A549 (cell line): ENCODE measurements around the gene CYP2U1. TPM values are rescaled to one million over a fixed set of nuclear protein-coding genes. Genes with fewer than 3 reads are reported as not detected.

Experiments
- ATAC-seq, 2 experiments: fragments of 200-7000 bp in 1 of 2; fragments of >200 bp in 1 of 2; cut with Nextera tagmentation in 1 of 2; cut with Tn5 transposase in 1 of 2; 3 replicates each; pipeline versions ENCODE4 v1.8.0 to v1.9.1; 2018 to 2020; ENCODE audit warnings: mild to moderate bottlenecking in 1 of 2, moderate library complexity in 1 of 2
- CTCF ChIA-PET: fragments of 300-600 bp; sonication (Branson Sonifier 250); formaldehyde crosslinking; extraction: SDS; loops from one replicate; lab custom pipeline; 2021; ENCODE audit warnings: antibody characterized with exemption, inconsistent platforms; lab: Yijun Ruan, JAX
- POLR2A ChIA-PET: fragments of 350-600 bp; formaldehyde crosslinking; extraction: SDS; loops from one replicate; lab custom pipeline; 2021; ENCODE audit warnings: antibody characterized with exemption, inconsistent platforms; lab: Yijun Ruan, JAX
- DNase-seq, 2 experiments: peaks; one replicate each; pipeline versions ENCODE4 v3.0.0 to v3.0.0-alpha.2; 2011 to 2016; ENCODE audit warnings: low read depth in 1 of 2, low spot score in 1 of 2
- FAIRE-seq: peaks from 2 replicates; lab custom pipeline; 2011; peaks lifted over from hg19 to GRCh38; lab: Jason Lieb, UNC
- H3K27ac ChIP-seq, 2 experiments: fragments of >200 bp; sonication (Bioruptor Twin); formaldehyde crosslinking; 3 replicates each; pipeline ENCODE4 v1.5.1; 2016 to 2017
- H3K4me1 ChIP-seq: fragments of >200 bp; sonication (Bioruptor Twin); formaldehyde crosslinking; 3 replicates; pipeline ENCODE4 v1.6.1; 2016
- H3K4me2 ChIP-seq: fragments of >200 bp; sonication (Bioruptor Twin); formaldehyde crosslinking; 3 replicates; pipeline ENCODE4 v1.6.1; 2016
- H3K4me3 ChIP-seq: fragments of >200 bp; sonication (Bioruptor Twin); formaldehyde crosslinking; 3 replicates; pipeline ENCODE4 v1.5.1; 2016
- H3K9me3 ChIP-seq: fragments of >200 bp; sonication (Bioruptor Twin); formaldehyde crosslinking; 3 replicates; pipeline ENCODE4 v1.6.1; 2016
- BCL3 ChIP-seq: fragments of >200 bp; sonication (Bioruptor Twin); formaldehyde crosslinking; IDR thresholded peaks from 3 replicates; pipeline ENCODE4 v1.6.1; 2016
- CBX8 ChIP-seq: fragments of 200-600 bp; sonication (generic); IDR thresholded peaks from 2 replicates; pipeline ENCODE4 v1.6.1; 2016
- CHD2 ChIP-seq: fragments of 150-350 bp; IDR thresholded peaks from 2 replicates; pipeline ENCODE4 v1.6.1; 2014; ENCODE audit warnings: low read length; ENCODE audit not compliant: partially characterized antibody
- EHF ChIP-seq: fragments of 250-450 bp; sonication (Bioruptor Pico); IDR thresholded peaks from 2 replicates; pipeline ENCODE4 v1.5.0; 2020; ENCODE audit warnings: mild to moderate bottlenecking
- EP300 ChIP-seq, 2 experiments: fragments of >200 bp; sonication (Bioruptor Twin); formaldehyde crosslinking; IDR thresholded peaks; 2 replicates in 1 of 2; 3 replicates in 1 of 2; pipeline ENCODE4 v1.6.1; 2016 to 2017
- ESRRA ChIP-seq: fragments of 150-350 bp; IDR thresholded peaks from 2 replicates; pipeline ENCODE4 v1.6.1; 2014; ENCODE audit warnings: mild to moderate bottlenecking, low read length, borderline replicate concordance
- FOSB ChIP-seq: fragments of 250-450 bp; sonication (Bioruptor Pico); IDR thresholded peaks from 2 replicates; pipeline ENCODE4 v1.5.0; 2020; ENCODE audit warnings: mild to moderate bottlenecking, moderate library complexity
- FOSL2 ChIP-seq, 2 experiments: fragments of 450-650 bp in 1 of 2; fragments of >200 bp in 1 of 2; sonication (Bioruptor Twin) in 1 of 2; formaldehyde crosslinking; IDR thresholded peaks; 2 replicates each; pipeline versions ENCODE4 v1.5.0 to v1.6.1; 2016 to 2020; ENCODE audit warnings: mild to moderate bottlenecking in 1 of 2, moderate library complexity in 1 of 2
- HOXB5 ChIP-seq: fragments of 250-450 bp; sonication (Bioruptor Pico); IDR thresholded peaks from 2 replicates; pipeline ENCODE4 v1.5.0; 2020; ENCODE audit warnings: mild to moderate bottlenecking, moderate library complexity
- JUN ChIP-seq, 2 experiments: fragments of >200 bp; sonication (Bioruptor Twin); formaldehyde crosslinking; IDR thresholded peaks; 2 replicates in 1 of 2; 3 replicates in 1 of 2; pipeline ENCODE4 v1.6.1; 2016 to 2017
- KDM5A ChIP-seq: fragments of 200-600 bp; sonication (generic); IDR thresholded peaks from 2 replicates; pipeline ENCODE4 v1.6.1; 2016; ENCODE audit warnings: antibody characterized with exemption, mild to moderate bottlenecking
- MAFK ChIP-seq: fragments of 450-650 bp; IDR thresholded peaks from 2 replicates; pipeline ENCODE4 v1.6.1; 2014; ENCODE audit not compliant: partially characterized antibody
- MAZ ChIP-seq: fragments of 150-350 bp; IDR thresholded peaks from 2 replicates; pipeline ENCODE4 v1.6.1; 2014; ENCODE audit warnings: antibody characterized with exemption, low read depth, low read length, borderline replicate concordance
- MYC ChIP-seq: IDR thresholded peaks from 2 replicates; pipeline ENCODE4 v1.6.1; 2012; ENCODE audit warnings: mild to moderate bottlenecking, inconsistent platforms, low read length, improper control_type of control experiment, borderline replicate concordance
- NR3C1 ChIP-seq: fragments of >200 bp; sonication (Bioruptor Twin); formaldehyde crosslinking; IDR thresholded peaks from 3 replicates; pipeline ENCODE4 v1.6.1; 2017
- POLR2A ChIP-seq: IDR thresholded peaks from 2 replicates; pipeline ENCODE4 v1.6.1; 2012; ENCODE audit warnings: mild to moderate bottlenecking, low read length
- RAD21 ChIP-seq, 2 experiments: fragments of >200 bp in 1 of 2; sonication (Bioruptor Twin) in 1 of 2; formaldehyde crosslinking in 1 of 2; IDR thresholded peaks in 1 of 2; conservative IDR thresholded peaks in 1 of 2; 2 replicates in 1 of 2; 3 replicates in 1 of 2; pipeline ENCODE4 v1.6.1; 2012 to 2018; ENCODE audit warnings: inconsistent platforms in 1 of 2
- RFX5 ChIP-seq: fragments of 450-650 bp; IDR thresholded peaks from 2 replicates; pipeline ENCODE4 v1.7.1; 2014; ENCODE audit warnings: antibody characterized with exemption, mild to moderate bottlenecking, moderate library complexity
- USF2 ChIP-seq: fragments of 450-650 bp; IDR thresholded peaks from 2 replicates; pipeline ENCODE4 v1.6.1; 2014; ENCODE audit warnings: antibody characterized with exemption
- ZSCAN20 ChIP-seq: fragments of 250-450 bp; sonication (Bioruptor Pico); IDR thresholded peaks from 2 replicates; pipeline ENCODE4 v1.8.0; 2022; ENCODE audit warnings: mild to moderate bottlenecking, moderate library complexity
- WGBS: methylation state at CpG from one replicate; pipeline ENCODE4 v1.1.6; 2017; ENCODE audit errors: missing lambda C conversion rate; 5-methylcytosine and 5-hydroxymethylcytosine counted together
- polyA plus RNA-seq, 4 experiments: library from polyadenylated mRNA; depleted of rRNA in 3 of 4; stranded (reverse); fragments of >200 nt; fragmentation: RNase III in 1 of 4; extraction: RNeasy Plus Mini Kit Qiagen cat#74134 plus additional on column Dnase treatment in 1 of 4; gene quantifications; 2 replicates in 3 of 4; 3 replicates in 1 of 4; pipeline ENCODE4 v1.2.3, GENCODE V29; 2011 to 2017

CYP2U1 gene
- polyA plus RNA-seq, 2 of the 4 experiments (the other 2 are of a cell fraction) = 2.2 to 2.3 TPM

- no peak for TF ChIP-seq CBX8
- no peak for TF ChIP-seq ZSCAN20
- TF ChIP-seq JUN (IDR thresholded peaks at IDR 0.05) = no peak
- no peak for TF ChIP-seq NR3C1
- TF ChIP-seq MAZ = no peak
Measured at GRCh38 chr4:107937040-107937439, 5.7 kb downstream of the CYP2U1 start (continued).

- Histone ChIP-seq H3K4me2 (no peak overlapping the region), H3K9me3 (no peaks in the 10 kb centered on the region)
- ChIA-PET CTCF (no interaction called here), POLR2A (no interaction called here)
- FAIRE-seq = no peak
- TF ChIP-seq KDM5A = no peak
- TF ChIP-seq CBX8 = no peak
- no peak for TF ChIP-seq MYC
- TF ChIP-seq BCL3 = no peak
- TF ChIP-seq CHD2 = no peak
- TF ChIP-seq RAD21 (conservative IDR thresholded peaks at IDR 0.05 in 1 of 2, IDR thresholded peaks at IDR 0.05 in 1 of 2) = no peak
- no peak for TF ChIP-seq JUN (IDR thresholded peaks at IDR 0.05)
- no peak for TF ChIP-seq USF2
- TF ChIP-seq ESRRA = no peak
- no peak for TF ChIP-seq MAFK
- TF ChIP-seq HOXB5 (CRISPR knock-in tag) = no peak
- no peak for TF ChIP-seq RFX5
- no peak for TF ChIP-seq FOSL2 (IDR thresholded peaks at IDR 0.05)
- TF ChIP-seq FOSL2 (CRISPR knock-in tag; IDR thresholded peaks at IDR 0.05) = no peak
- TF ChIP-seq, all 56 proteins: peak for 0
- H3K4me1 ChIP-seq = no peaks in the 10 kb centered on the region
- DNase-seq = no peak
- WGBS = 88% methylated on average over 1 of the region's 1 CpG
- H3K4me3 ChIP-seq = no peak overlapping the region
- no peak for ATAC-seq
- H3K27ac ChIP-seq = no peak overlapping the region
Measured at GRCh38 chr4:107939307-107939706, 8.0 kb downstream of the CYP2U1 start.

- ATAC-seq = no peak
- no peak overlapping the region for H3K4me2 ChIP-seq
- POLR2A ChIA-PET = no interaction called here
- no peak for DNase-seq
- H3K4me3 ChIP-seq = no peak overlapping the region
- H3K4me1 ChIP-seq = no peaks in the 10 kb centered on the region
- TF ChIP-seq POLR2A (no peak), EHF (no peak), MAFK (no peak), BCL3 (no peak), FOSB (CRISPR knock-in tag) (no peak), EP300 (IDR thresholded peaks at IDR 0.05) (no peak)
- no peak overlapping the region for H3K27ac ChIP-seq
- H3K9me3 ChIP-seq = no peaks in the 10 kb centered on the region
- FAIRE-seq = no peak
- WGBS = 90% methylated on average over 3 of the region's 3 CpGs
- CTCF ChIA-PET = interaction anchor here (0.6 kb wide), 1 partner anchor 596 kb away, joined by 3 read pairs; no protein-coding TSS in a partner anchor
Measured at GRCh38 chr4:107945809-107946208, 14.5 kb downstream of the CYP2U1 start.
